IMR-90 (cell line): Measurements from ENCODE around the gene FKBP6.
"Not testable (repeated sequence)": the region's sequence is repeated elsewhere in the genome, so short reads cannot be mapped to it uniquely, and the experiment has no call there.

Experiments
- BHLHE40 ChIP-seq: fragments of 150-350 bp; IDR thresholded peaks from 2 replicates; pipeline ENCODE4 v1.6.1; 2016; ENCODE audit warnings: mild to moderate bottlenecking, low read depth, low read length
- CEBPB ChIP-seq: IDR thresholded peaks from 2 replicates; pipeline ENCODE4 v1.6.1; 2012; ENCODE audit warnings: low read depth, low read length, improper control_type of control experiment
- CTCF ChIP-seq: conservative IDR thresholded peaks from 2 replicates; pipeline ENCODE4 v1.5.1; 2012; ENCODE audit warnings: mild to moderate bottlenecking, low read depth, low read length, improper control_type of control experiment
- FOS ChIP-seq: fragments of 150-350 bp; IDR thresholded peaks from 2 replicates; pipeline ENCODE4 v1.6.1; 2016; ENCODE audit warnings: low read depth, low read length
- MAFK ChIP-seq: IDR thresholded peaks from 2 replicates; pipeline ENCODE4 v1.6.1; 2012; ENCODE audit warnings: low read depth, low read length, improper control_type of control experiment
- MXI1 ChIP-seq: IDR thresholded peaks from 2 replicates; pipeline ENCODE4 v1.6.1; 2012; ENCODE audit warnings: low read depth, mild to moderate bottlenecking, low read length, moderate library complexity, borderline replicate concordance
- NFE2L2 ChIP-seq: fragments of 150-350 bp; IDR thresholded peaks from 2 replicates; pipeline ENCODE4 v1.6.1; 2016; ENCODE audit warnings: low read depth, mild to moderate bottlenecking, low read length
- POLR2A ChIP-seq: IDR thresholded peaks from 2 replicates; pipeline ENCODE4 v1.6.1; 2012; ENCODE audit warnings: mild to moderate bottlenecking, low read depth, low read length
- RAD21 ChIP-seq: IDR thresholded peaks from 2 replicates; pipeline ENCODE4 v1.6.1; 2012; ENCODE audit warnings: low read length, improper control_type of control experiment
- RCOR1 ChIP-seq: IDR thresholded peaks from 2 replicates; pipeline ENCODE4 v1.6.1; 2012; ENCODE audit warnings: mild to moderate bottlenecking, low read length, improper control_type of control experiment; ENCODE audit not compliant: insufficient replicate concordance
- RFX5 ChIP-seq: IDR thresholded peaks from 2 replicates; pipeline ENCODE4 v1.8.0; 2012; ENCODE audit warnings: low read depth, mild to moderate bottlenecking, low read length, moderate library complexity
- USF2 ChIP-seq: fragments of 150-350 bp; IDR thresholded peaks from 2 replicates; pipeline ENCODE4 v1.6.1; 2017; ENCODE audit warnings: mild to moderate bottlenecking, antibody characterized with exemption, low read length, low read depth

- not testable (repeated sequence) for TF ChIP-seq CTCF, RAD21, POLR2A, MAFK, RCOR1, USF2, FOS, CEBPB, BHLHE40, RFX5, NFE2L2, MXI1
These were observed 9.2 kb upstream of the FKBP6 start for GRCh38 chr7:73318656-73319204.
